AG04449 (cell line): ENCODE results near the gene FNDC3A.

Experiments used
- CTCF ChIA-PET: fragments of 350-600 bp; formaldehyde crosslinking; extraction: SDS; loops from one replicate; lab custom pipeline; 2021; ENCODE audit warnings: antibody characterized with exemption; lab: Yijun Ruan, JAX
- POLR2A ChIA-PET: fragments of 400-600, 350-600 bp; formaldehyde crosslinking; extraction: SDS; loops from one replicate; lab custom pipeline; 2020; ENCODE audit warnings: antibody characterized with exemption, inconsistent platforms; lab: Yijun Ruan, JAX
- DNase-seq: peaks from one replicate; pipeline ENCODE4 v3.0.0-alpha.2; 2010; ENCODE audit warnings: low read depth, low spot score
- H3K4me3 ChIP-seq: 2 replicates; pipeline ENCODE4 v1.5.1; 2011; ENCODE audit warnings: low read depth, mild to moderate bottlenecking, control low read depth, low read length
- TF ChIP-seq, protein P1 (sequence below): IDR thresholded peaks from one replicate; pipeline ENCODE4 v1.5.1; 2011; ENCODE audit warnings: mild to moderate bottlenecking, moderate library complexity, low read length, control low read depth, inconsistent platforms; ENCODE audit not compliant: insufficient read depth; ENCODE audit errors: missing control alignments

Gene FNDC3A

DNA sequence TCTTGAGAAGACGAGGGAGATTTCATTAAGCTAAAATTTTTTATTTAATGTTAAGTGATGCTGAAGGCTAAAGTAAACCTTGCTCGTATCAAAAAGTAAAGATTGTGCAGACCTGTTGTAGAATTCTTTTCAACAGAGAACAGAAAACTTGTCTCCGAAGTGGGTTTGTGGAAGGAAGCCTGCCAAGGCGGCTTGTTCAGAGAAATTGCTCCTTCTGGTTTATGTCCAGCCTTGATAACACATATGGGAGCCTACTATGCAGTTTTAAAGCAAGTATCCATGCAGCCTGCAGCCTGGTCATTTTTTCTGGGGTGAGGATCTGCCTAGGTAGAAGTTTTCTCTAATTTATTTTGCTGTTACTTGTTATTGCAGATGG lies 245.9 kb downstream of the FNDC3A start:
- TF ChIP-seq, protein P1, sequence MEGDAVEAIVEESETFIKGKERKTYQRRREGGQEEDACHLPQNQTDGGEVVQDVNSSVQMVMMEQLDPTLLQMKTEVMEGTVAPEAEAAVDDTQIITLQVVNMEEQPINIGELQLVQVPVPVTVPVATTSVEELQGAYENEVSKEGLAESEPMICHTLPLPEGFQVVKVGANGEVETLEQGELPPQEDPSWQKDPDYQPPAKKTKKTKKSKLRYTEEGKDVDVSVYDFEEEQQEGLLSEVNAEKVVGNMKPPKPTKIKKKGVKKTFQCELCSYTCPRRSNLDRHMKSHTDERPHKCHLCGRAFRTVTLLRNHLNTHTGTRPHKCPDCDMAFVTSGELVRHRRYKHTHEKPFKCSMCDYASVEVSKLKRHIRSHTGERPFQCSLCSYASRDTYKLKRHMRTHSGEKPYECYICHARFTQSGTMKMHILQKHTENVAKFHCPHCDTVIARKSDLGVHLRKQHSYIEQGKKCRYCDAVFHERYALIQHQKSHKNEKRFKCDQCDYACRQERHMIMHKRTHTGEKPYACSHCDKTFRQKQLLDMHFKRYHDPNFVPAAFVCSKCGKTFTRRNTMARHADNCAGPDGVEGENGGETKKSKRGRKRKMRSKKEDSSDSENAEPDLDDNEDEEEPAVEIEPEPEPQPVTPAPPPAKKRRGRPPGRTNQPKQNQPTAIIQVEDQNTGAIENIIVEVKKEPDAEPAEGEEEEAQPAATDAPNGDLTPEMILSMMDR, result no peak
- ChIA-PET POLR2A (no interaction called here), CTCF (interaction anchor here (0.7 to 0.8 kb wide), 4 partner anchors 12 to 60 kb away, joined by 3 read pairs; no protein-coding TSS in a partner anchor)
- H3K4me3 ChIP-seq, result no peak overlapping the region
- DNase-seq, result no peak

DNA sequence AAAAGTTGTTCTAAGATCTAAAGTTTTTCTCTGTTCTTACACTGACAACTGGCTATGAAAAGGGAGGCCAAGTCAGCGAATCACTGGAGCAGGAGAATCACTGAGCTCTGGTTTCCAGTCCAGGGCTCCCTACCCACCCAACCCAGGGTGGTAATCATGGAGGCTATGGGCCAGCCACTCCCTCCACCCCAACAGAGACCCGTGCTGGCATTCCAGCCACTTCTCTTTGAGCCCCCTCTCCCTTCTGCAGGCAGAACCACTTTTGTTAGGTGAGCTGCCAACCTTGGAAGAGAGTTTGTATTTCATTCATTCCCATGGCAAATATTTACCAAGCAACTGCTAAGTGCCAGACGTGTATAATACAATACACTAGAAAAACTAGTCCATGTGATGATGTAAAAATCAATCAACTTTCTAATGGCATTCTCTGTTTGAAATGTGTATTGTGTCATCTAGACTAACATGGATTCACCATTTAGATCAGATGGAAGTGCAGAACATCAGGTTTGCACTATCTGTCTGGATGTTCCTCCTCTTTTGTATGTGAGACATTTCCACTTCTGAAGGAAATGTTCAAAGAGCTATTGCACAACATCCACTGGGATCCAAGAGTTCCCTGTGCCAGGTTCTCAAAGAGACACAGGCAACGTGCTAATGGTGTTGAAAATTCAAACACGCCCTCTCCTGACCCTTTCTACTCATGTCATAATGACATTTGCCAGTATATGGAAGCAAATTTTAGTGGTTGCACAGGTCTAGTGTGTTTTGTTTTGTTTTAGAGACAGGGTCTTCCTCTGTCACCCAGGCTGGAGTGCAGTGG lies 249.7 kb downstream of the FNDC3A start:
- CTCF ChIA-PET, result no interaction called here
- no peak for DNase-seq
- no peak overlapping the region for H3K4me3 ChIP-seq
- TF ChIP-seq, protein P1, result no peak
- POLR2A ChIA-PET, result no interaction called here

DNA sequence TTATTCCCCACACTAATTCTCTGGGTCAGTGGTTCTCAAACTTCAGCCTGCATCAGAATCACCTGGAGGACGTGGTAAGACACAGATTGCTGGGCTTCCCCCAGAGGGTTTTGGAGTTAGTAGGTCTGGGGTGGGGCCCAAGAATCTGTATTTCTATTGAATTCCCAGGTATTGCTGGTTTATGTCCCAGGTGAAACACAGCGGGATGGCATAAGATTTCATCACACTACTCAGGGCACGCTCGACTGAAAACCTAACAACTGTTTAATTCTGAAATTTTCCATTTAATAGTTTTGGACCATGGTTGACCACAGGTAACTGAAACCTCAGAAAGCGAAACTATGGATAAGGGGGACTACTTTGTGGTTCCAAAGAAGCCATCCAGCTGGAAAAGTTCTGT lies 250.9 kb downstream of the FNDC3A start:
- no peak for DNase-seq
- no peak overlapping the region for H3K4me3 ChIP-seq
- ChIA-PET POLR2A (no interaction called here), CTCF (interaction anchor here (1.0 kb wide), 1 partner anchor 54 kb away, joined by 4 read pairs; no protein-coding TSS in a partner anchor)
- TF ChIP-seq, protein P1, result no peak

DNA sequence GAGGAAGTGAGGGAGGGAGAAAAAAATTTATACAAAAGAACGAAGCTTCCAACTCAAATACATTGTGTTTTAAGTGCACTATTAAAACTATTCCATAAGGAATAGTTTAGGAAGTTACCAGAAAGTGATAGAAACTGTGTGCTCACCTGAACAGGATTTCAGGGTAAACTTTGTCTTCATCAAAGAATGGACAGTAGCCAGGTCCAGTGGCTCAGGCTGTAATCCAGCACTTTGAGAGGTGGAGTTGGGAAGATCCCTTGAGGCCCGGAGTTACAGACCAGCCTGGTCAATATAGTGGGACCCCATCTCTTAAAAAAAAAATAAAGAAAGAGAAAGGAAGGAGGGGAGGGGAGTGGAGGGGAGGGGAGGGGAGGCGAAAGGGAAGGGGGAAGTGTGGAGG lies 259.0 kb downstream of the FNDC3A start:
- TF ChIP-seq, protein P1, result no peak
- ChIA-PET CTCF (no interaction called here), POLR2A (no interaction called here)
- no peak overlapping the region for H3K4me3 ChIP-seq
- DNase-seq, result no peak

DNA sequence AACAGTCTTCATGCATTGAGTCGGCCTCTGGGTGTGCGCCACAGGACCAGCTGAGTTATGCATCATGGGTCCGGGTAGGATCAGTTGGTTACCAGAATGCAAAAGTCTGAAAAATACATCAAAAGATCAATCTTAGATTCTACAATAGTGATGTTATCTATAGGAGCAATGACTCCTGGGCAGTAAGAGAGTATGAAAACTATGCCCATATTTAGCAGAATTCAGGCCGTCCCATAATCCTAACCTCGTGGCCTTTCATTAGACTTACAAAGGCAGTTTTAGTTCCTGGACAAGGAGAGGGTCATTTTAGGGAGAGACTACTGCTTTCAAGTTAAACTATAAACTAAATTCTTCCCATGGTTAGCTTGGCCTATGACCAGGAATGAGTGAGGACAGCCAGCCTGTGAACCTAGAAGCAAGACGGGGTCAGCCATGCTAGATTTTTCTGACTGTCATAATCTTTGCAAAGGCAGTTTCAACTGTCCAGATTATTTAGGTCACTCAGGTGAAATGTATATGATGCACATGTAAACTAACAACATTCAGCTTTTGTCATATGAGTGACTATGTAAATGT lies 260.2 kb downstream of the FNDC3A start:
- no peak for DNase-seq
- TF ChIP-seq, protein P1, result no peak
- ChIA-PET CTCF (interaction anchor here (0.6 kb wide), 2 partner anchors 32 to 711 kb away, joined by 3 read pairs; no protein-coding TSS in a partner anchor), POLR2A (no interaction called here)
- no peak overlapping the region for H3K4me3 ChIP-seq

DNA sequence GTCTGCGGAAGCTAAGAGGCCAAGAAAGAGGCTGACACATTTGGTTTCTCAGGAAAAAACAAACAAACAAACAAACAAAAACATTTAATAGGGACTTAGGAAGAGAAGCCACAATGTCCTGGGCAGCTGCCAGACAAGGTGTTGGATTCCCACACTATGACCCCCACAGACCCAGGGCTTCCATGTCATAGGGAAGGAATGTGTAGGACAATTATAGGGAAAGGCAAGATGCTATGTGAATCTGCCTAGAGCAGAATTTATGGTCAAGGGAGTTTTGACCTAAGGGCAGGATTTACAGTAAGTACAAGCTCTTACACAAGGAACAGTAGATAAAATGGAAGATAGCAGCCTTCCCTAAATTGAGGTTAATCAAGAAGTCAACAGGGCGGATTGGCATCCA lies 262.9 kb downstream of the FNDC3A start:
- no peak for DNase-seq
- no peak overlapping the region for H3K4me3 ChIP-seq
- CTCF ChIA-PET, result interaction anchor here (2.3 to 4.0 kb wide), 3 partner anchors 10 to 198 kb away, joined by 6 to 55 read pairs (median 19); no protein-coding TSS in a partner anchor
- TF ChIP-seq, protein P1, result no peak
- POLR2A ChIA-PET, result no interaction called here
